HCT116 (cell line): ENCODE measurements around the gene PCSK6. TPM values are rescaled to one million over a fixed set of nuclear protein-coding genes. Genes with fewer than 3 reads are reported as not detected.

Experiments
- ATAC-seq: fragments of 200-7000 bp; cut with Tn5 transposase; 2 replicates; pipeline ENCODE4 v1.9.1; 2020; ENCODE audit warnings: mild to moderate bottlenecking, moderate library complexity
- BruUV-seq: library from RNA; stranded (reverse); fragments of 400-500 nt; replicated peaks from 2 replicates; lab custom pipeline; 2021; lab: Mats Ljungman, UMichigan
- CTCF ChIA-PET: fragments of 300-600 bp; sonication (Branson Sonifier 250); formaldehyde crosslinking; loops from one replicate; lab custom pipeline; 2021; ENCODE audit warnings: antibody characterized with exemption; lab: Charles Lee
- POLR2A ChIA-PET: fragments of 300-600, 350-600 bp; sonication (Branson Sonifier 250); formaldehyde crosslinking; loops from one replicate; lab custom pipeline; 2021; ENCODE audit warnings: antibody characterized with exemption; lab: Charles Lee
- RAD21 ChIA-PET, 2 experiments: fragments of 300-600 bp; sonication (Branson Sonifier 250); formaldehyde crosslinking; loops; one replicate each; lab custom pipeline; 2023; ENCODE audit warnings: low total read pairs in 2 of 2; ENCODE audit not compliant: uncharacterized antibody in 2 of 2, unreplicated experiment in 2 of 2, low non-redundant PET in 1 of 2; lab: Charles Lee
- DNase-seq: peaks from one replicate; pipeline ENCODE4 v3.0.0-alpha.2; 2010; ENCODE audit warnings: low read depth, low spot score
- H2AFZ ChIP-seq: fragments of 200-600 bp; shearing (Covaris generic), sonication (generic); 2 replicates; pipeline ENCODE4 v1.6.1; 2017; ENCODE audit warnings: low read depth, mixed run types, mixed read lengths, antibody characterized with exemption, low read length; ENCODE audit not compliant: poor library complexity, severe bottlenecking
- H3K27ac ChIP-seq: 2 replicates; pipeline ENCODE4 v1.5.1; 2012; ENCODE audit warnings: low read depth, low read length
- H3K27me3 ChIP-seq: fragments of 200-600 bp; sonication (generic); 2 replicates; pipeline ENCODE4 v1.6.1; 2016; ENCODE audit warnings: mixed run types, low read length, mixed read lengths; ENCODE audit not compliant: insufficient read depth
- H3K36me3 ChIP-seq, 2 experiments: fragments of 200-500 bp in 1 of 2; fragments of 200-600 bp in 1 of 2; sonication (Bioruptor generic) in 1 of 2; sonication (generic) in 1 of 2; 2 replicates each; pipeline versions ENCODE4 v1.5.1 to v1.6.1; 2014 to 2016; ENCODE audit warnings: low read length in 2 of 2, inconsistent platforms in 1 of 2, mixed read lengths in 1 of 2, mixed run types in 1 of 2; ENCODE audit not compliant: insufficient read depth in 2 of 2, control insufficient read depth in 1 of 2
- H3K4me1 ChIP-seq, 2 experiments: fragments of 200-600 bp in 1 of 2; sonication (generic) in 1 of 2; 2 replicates each; pipeline versions ENCODE4 v1.5.1 to v1.6.1; 2012 to 2017; ENCODE audit warnings: low read length in 2 of 2, inconsistent platforms in 1 of 2, mild to moderate bottlenecking in 1 of 2, mixed read lengths in 1 of 2, mixed run types in 1 of 2, moderate library complexity in 1 of 2; ENCODE audit not compliant: insufficient read depth in 2 of 2, control insufficient read depth in 1 of 2
- H3K4me2 ChIP-seq: fragments of 200-600 bp; sonication (generic); 2 replicates; pipeline ENCODE4 v1.6.1; 2017; ENCODE audit warnings: mixed run types, low read length, mixed read lengths
- H3K4me3 ChIP-seq, 2 experiments: fragments of 200-600 bp in 1 of 2; sonication (generic) in 1 of 2; replicated peaks in 1 of 2; 2 replicates each; pipeline ENCODE4 v1.5.1; 2011 to 2016; ENCODE audit warnings: low read length in 2 of 2, control low read depth in 1 of 2, low read depth in 1 of 2, mild to moderate bottlenecking in 1 of 2, mixed read lengths in 1 of 2, mixed run types in 1 of 2
- H3K79me2 ChIP-seq: fragments of 200-600 bp; sonication (generic); 2 replicates; pipeline ENCODE4 v1.6.1; 2017; ENCODE audit warnings: mild to moderate bottlenecking, mixed run types, low read length, moderate library complexity, mixed read lengths; ENCODE audit not compliant: insufficient read depth
- H3K9ac ChIP-seq: fragments of 200-600 bp; sonication (generic); 2 replicates; pipeline ENCODE4 v1.6.1; 2016; ENCODE audit warnings: low read length, mixed read lengths
- H3K9me2 ChIP-seq: fragments of 200-600 bp; sonication (generic), shearing (Covaris generic); 2 replicates; pipeline ENCODE4 v1.6.1; 2017; ENCODE audit warnings: mixed run types, mild to moderate bottlenecking, moderate library complexity; ENCODE audit not compliant: insufficient read depth
- H3K9me3 ChIP-seq, 2 experiments: fragments of 200-500 bp in 1 of 2; fragments of 200-600 bp in 1 of 2; sonication (Bioruptor generic) in 1 of 2; sonication (generic) in 1 of 2; 2 replicates each; pipeline ENCODE4 v1.6.1; 2014 to 2017; ENCODE audit warnings: low read length in 2 of 2, mixed read lengths in 2 of 2, inconsistent platforms in 1 of 2, low read depth in 1 of 2, mild to moderate bottlenecking in 1 of 2, mixed run types in 1 of 2, moderate library complexity in 1 of 2; ENCODE audit not compliant: control insufficient read depth in 1 of 2, insufficient read depth in 1 of 2
- H4K20me1 ChIP-seq: fragments of 200-600 bp; sonication (generic), shearing (Covaris generic); 2 replicates; pipeline ENCODE4 v1.6.1; 2017; ENCODE audit warnings: mixed run types, mild to moderate bottlenecking, moderate library complexity; ENCODE audit not compliant: insufficient read depth
- CEBPB ChIP-seq: IDR thresholded peaks from 2 replicates; pipeline ENCODE4 v1.6.1; 2012; ENCODE audit warnings: low read depth
- REST ChIP-seq: IDR thresholded peaks from 2 replicates; pipeline ENCODE4 v1.6.1; 2012; ENCODE audit warnings: low read depth
- ZBTB33 ChIP-seq: IDR thresholded peaks from 2 replicates; pipeline ENCODE4 v1.6.1; 2011; ENCODE audit warnings: mild to moderate bottlenecking, low read length, moderate library complexity; ENCODE audit not compliant: insufficient replicate concordance; ENCODE audit errors: extremely low read depth
- intact Hi-C: fragments of 100-400 bp; cut with micrococcal nuclease; formaldehyde crosslinking; loops from 2 replicates; pipeline ENCODE4 v1.10.0; 2022
- total RNA-seq: library from RNA; stranded (reverse); gene quantifications from one replicate; pipeline ENCODE4 v1.2.1, GENCODE V29; 2021; ENCODE audit not compliant: unreplicated experiment

PCSK6 gene
- total RNA-seq, 1 experiment from 2014 or later, result 13.5 TPM

- TF ChIP-seq REST (no peak), ZBTB33 (no peak), CEBPB (no peak)
These were observed 81.3 kb downstream of the PCSK6 start (continued) for GRCh38 chr15:101407966-101408775.

GRCh38 chr15:101407439-101407838 is 82.1 kb downstream of the PCSK6 start:
- no peak for DNase-seq
- H3K79me2 ChIP-seq, result no peaks in the 10 kb centered on the region
- ChIA-PET POLR2A (no interaction called here), RAD21 (no interaction called here), CTCF (no interaction called here)
- H3K9me3 ChIP-seq, result no peaks in the 10 kb centered on the region
- H4K20me1 ChIP-seq, result no peaks in the 10 kb centered on the region
- H3K4me2 ChIP-seq, result no peak overlapping the region
- no peaks in the 10 kb centered on the region for H3K27me3 ChIP-seq
- no peak overlapping the region for H3K27ac ChIP-seq
- no TSS peak for BruUV-seq
- H3K4me1 ChIP-seq, result no peaks in the 10 kb centered on the region
- no peaks in the 10 kb centered on the region for H3K9me2 ChIP-seq
- no peak for ATAC-seq
- H3K9ac ChIP-seq, result no peak overlapping the region
- no peak for TF ChIP-seq REST
- H2AFZ ChIP-seq, result no peak overlapping the region
- intact Hi-C loops, result no loop called here
- no peaks in the 10 kb centered on the region for H3K36me3 ChIP-seq
- H3K4me3 ChIP-seq, result no peak overlapping the region
